OCI-LY7 (cell line): Measurements from ENCODE around the gene HOXD8.

ENCODE experiments used
- CTCF ChIP-seq: fragments of 200-600 bp; sonication (generic); conservative IDR thresholded peaks from 2 replicates; pipeline ENCODE4 v1.5.1; 2014; ENCODE audit warnings: mild to moderate bottlenecking, antibody characterized with exemption, low read length, moderate library complexity, mixed read lengths
- EZH2phosphoT487 ChIP-seq: fragments of 200-600 bp; sonication (generic); IDR thresholded peaks from 2 replicates; pipeline ENCODE4 v1.6.1; 2018; ENCODE audit warnings: low read depth, borderline replicate concordance, mild to moderate bottlenecking, mixed run types, antibody characterized with exemption, low read length, moderate library complexity, mixed read lengths

- no peak for TF ChIP-seq CTCF
- no peak for TF ChIP-seq EZH2phosphoT487
Observed at GRCh38 chr2:176083796-176084261, 45.7 kb upstream of the HOXD8 start, which contains the start of gene EVX2.
